DND-41 (cell line): ENCODE measurements around the gene GNAS-AS1.

Experiments
- CTCF ChIP-seq: IDR thresholded peaks from 2 replicates; pipeline ENCODE4 v1.5.1; 2012; ENCODE audit warnings: borderline replicate concordance, low read length, moderate library complexity, mild to moderate bottlenecking; ENCODE audit not compliant: poor library complexity, severe bottlenecking; ENCODE audit errors: extremely low read depth
- EZH2 ChIP-seq: IDR thresholded peaks from 3 replicates; pipeline ENCODE4 v1.6.1; 2012; ENCODE audit warnings: borderline replicate concordance, low read depth, mild to moderate bottlenecking, moderate library complexity, low read length, inconsistent platforms; ENCODE audit not compliant: severe bottlenecking

- TF ChIP-seq CTCF (no peak), EZH2 (no peak)
These were observed 61.7 kb downstream of the GNAS-AS1 start for GRCh38 chr20:58788896-58789544.
